Measurements from ENCODE around the gene WDR5. TPM values are rescaled to one million over a fixed set of nuclear protein-coding genes. Genes with fewer than 3 reads are reported as not detected.

The WDR5 gene
- total and polyA plus RNA-seq, 2 experiments from 2014 or later = 37.0 to 56.6 TPM

- no peak for DNase-seq (ENCODE audit: low spot score)
- H3K4me3 Mint-ChIP-seq = no peak overlapping the region
- peaks cover 4% of the 10 kb centered on the region; the same call in 1 of the 3 replicates for H3K4me1 Mint-ChIP-seq
- H3K27ac Mint-ChIP-seq = no peak overlapping the region
- ATAC-seq = peak; percentile 32; the same call in 2 of the 3 replicates
- no peaks in the 10 kb centered on the region for H3K27me3 ChIP-seq (ENCODE audit: insufficient read depth)
- no peak overlapping the region for H2AFZ ChIP-seq
- peaks cover 1% of the 10 kb centered on the region; the same call in 1 of the 2 replicates for H3K4me1 ChIP-seq (ENCODE audit: insufficient read depth)
- no peaks in the 10 kb centered on the region for H3K79me2 ChIP-seq (replicated peaks; ENCODE audit: insufficient read depth)
- 0 out of 2 replicates have a peak, but pooled peaks cover 4% of the 10 kb centered on the region for H3F3A ChIP-seq (replicated peaks; ENCODE audit: low read depth)
- H3K27ac ChIP-seq (ENCODE audit: low read depth) = no peak overlapping the region
- H3K36me3 ChIP-seq (ENCODE audit: insufficient read depth) = no peaks in the 10 kb centered on the region
- TF ChIP-seq NANOG (IDR thresholded peaks at IDR 0.05; ENCODE audit: borderline replicate concordance) (no peak), CREB1 (CRISPR knock-in tag; IDR thresholded peaks at IDR 0.05; ENCODE audit: low read depth) (no peak), REST (IDR thresholded peaks at IDR 0.05; ENCODE audit: unreplicated experiment) (no peak), ZNF462 (CRISPR knock-in tag; IDR thresholded peaks at IDR 0.05) (no peak), ZNF114 (CRISPR knock-in tag; IDR thresholded peaks at IDR 0.05) (no peak), JUNB (IDR thresholded peaks at IDR 0.05; ENCODE audit: unreplicated experiment) (no peak), STAT1 (IDR thresholded peaks at IDR 0.05; ENCODE audit: unreplicated experiment) (no peak), ETS1 (IDR thresholded peaks at IDR 0.05) (no peak), EZH2phosphoT487 (IDR thresholded peaks at IDR 0.05; ENCODE audit: unreplicated experiment) (no peak), EZH2 (IDR thresholded peaks at IDR 0.05; ENCODE audit: low read depth, unreplicated experiment) (no peak), CTCF (conservative IDR thresholded peaks at IDR 0.05; ENCODE audit: low read depth in 2 of 2) (no peak), ZNF331 (CRISPR knock-in tag; IDR thresholded peaks at IDR 0.05; ENCODE audit: low read depth) (no peak), POLR2AphosphoS5 (IDR thresholded peaks at IDR 0.05; ENCODE audit: low read depth) (no peak)
- H4K20me1 ChIP-seq (replicated peaks; ENCODE audit: insufficient read depth) = no peaks in the 10 kb centered on the region
- no peaks in the 10 kb centered on the region for H3K9me2 ChIP-seq (ENCODE audit: insufficient read depth)
- no peak overlapping the region for H3K4me3 ChIP-seq
- peaks cover 19% of the 10 kb centered on the region for H3K27me3 Mint-ChIP-seq (ENCODE audit: insufficient read depth, low read depth, poor library complexity)
- H3K4me2 ChIP-seq = no peak overlapping the region
- peaks cover 2% of the 10 kb centered on the region; the same call in 2 of the 3 replicates for H3K9me3 Mint-ChIP-seq
- H3K36me3 Mint-ChIP-seq (ENCODE audit: low read depth) = no peaks in the 10 kb centered on the region; the same call in 2 of the 3 replicates
Observed at GRCh38 chr9:134088063-134088725, 47.7 kb upstream of the WDR5 start.
